Measurements from ENCODE around the gene GCLC. TPM values are rescaled to one million over a fixed set of nuclear protein-coding genes. Genes with fewer than 3 reads are reported as not detected.

GCLC gene
- total RNA-seq, 1 experiment from 2014 or later: 37.2 TPM

GRCh38 chr6:53593001-53593488 is 48.1 kb upstream of the GCLC start:
- H3K36me3 ChIP-seq (ENCODE audit: control insufficient read depth, insufficient read depth, low read length): no peaks in the 10 kb centered on the region
- ATAC-seq: no peak
- no peaks in the 10 kb centered on the region for H3K9me3 ChIP-seq (ENCODE audit: control insufficient read depth, insufficient read depth, low read depth, low read length)
- intact Hi-C loops (cut with micrococcal nuclease; ENCODE audit: unreplicated experiment): no loop called here
- no peak overlapping the region for H3K4me3 ChIP-seq (ENCODE audit: low read depth in 2 of 2, low read length in 2 of 2)
- TF ChIP-seq CTCF (IDR thresholded peaks at IDR 0.05): no peak
- no peak for TF ChIP-seq TCF7L2 (IDR thresholded peaks at IDR 0.05; ENCODE audit: low read depth, low read length)
- no peak for TF ChIP-seq REST (IDR thresholded peaks at IDR 0.05; ENCODE audit: insufficient read depth in 1 of 2, low read depth in 2 of 2, low read length in 1 of 2)
- TF ChIP-seq SIN3A (IDR thresholded peaks at IDR 0.05; ENCODE audit: borderline replicate concordance, insufficient read depth, low read depth, low read length): no peak
- TF ChIP-seq POLR2AphosphoS5 (IDR thresholded peaks at IDR 0.05; ENCODE audit: low read depth, low read length): no peak
- H3K27me3 ChIP-seq (ENCODE audit: control insufficient read depth, insufficient read depth, low read length): no peaks in the 10 kb centered on the region
- DNase-seq (ENCODE audit: low read depth, low spot score): no peak
- in situ Hi-C loops (cut with HindIII; ENCODE audit: low pct_unique_long_range_greater_than_20kb, low sequenced_read_pairs): no loop called here
- CTCF ChIA-PET: no interaction called here
- POLR2A ChIA-PET: no interaction called here
- no peak overlapping the region for H3K27ac ChIP-seq (ENCODE audit: low read length)
- H3K4me1 ChIP-seq (ENCODE audit: control insufficient read depth, insufficient read depth, low read length): no peaks in the 10 kb centered on the region
- no TSS peak for BruUV-seq (replicated peaks)

GRCh38 chr6:53591873-53592272 is 47.0 kb upstream of the GCLC start:
- H3K4me1 ChIP-seq (ENCODE audit: control insufficient read depth, insufficient read depth, low read length): no peaks in the 10 kb centered on the region
- no peaks in the 10 kb centered on the region for H3K36me3 ChIP-seq (ENCODE audit: control insufficient read depth, insufficient read depth, low read length)
- H3K27ac ChIP-seq (ENCODE audit: low read length): no peak overlapping the region
- in situ Hi-C loops (cut with HindIII; ENCODE audit: low pct_unique_long_range_greater_than_20kb, low sequenced_read_pairs): no loop called here
- CTCF ChIA-PET: no interaction called here
- no peak overlapping the region for H3K4me3 ChIP-seq (ENCODE audit: low read depth in 2 of 2, low read length in 2 of 2)
- intact Hi-C loops (cut with micrococcal nuclease; ENCODE audit: unreplicated experiment): no loop called here
- DNase-seq (ENCODE audit: low read depth, low spot score): no peak
- TF ChIP-seq TCF7L2 (IDR thresholded peaks at IDR 0.05; ENCODE audit: low read depth, low read length) (no peak), POLR2AphosphoS5 (IDR thresholded peaks at IDR 0.05; ENCODE audit: low read depth, low read length) (no peak), SIN3A (IDR thresholded peaks at IDR 0.05; ENCODE audit: borderline replicate concordance, insufficient read depth, low read depth, low read length) (no peak), REST (IDR thresholded peaks at IDR 0.05; ENCODE audit: insufficient read depth in 1 of 2, low read depth in 2 of 2, low read length in 1 of 2) (no peak), CTCF (IDR thresholded peaks at IDR 0.05) (no peak)
- no peak for ATAC-seq
- no TSS peak for BruUV-seq (replicated peaks)
- no peaks in the 10 kb centered on the region for H3K27me3 ChIP-seq (ENCODE audit: control insufficient read depth, insufficient read depth, low read length)
- no peaks in the 10 kb centered on the region for H3K9me3 ChIP-seq (ENCODE audit: control insufficient read depth, insufficient read depth, low read depth, low read length)
- POLR2A ChIA-PET: no interaction called here

Measured in Panc1 (cell line).